Mucosa of descending colon (tissue), 3 donors: ENCODE results near the gene OR5AC2. TPM values are rescaled to one million over a fixed set of nuclear protein-coding genes. Genes with fewer than 3 reads are reported as not detected.

ENCODE experiments used
- ATAC-seq: fragments of 200-7000 bp; cut with Tn5 transposase; one replicate; pipeline ENCODE4 v1.9.1; 2020; ENCODE audit warnings: mild to moderate bottlenecking, moderate library complexity
- DNase-seq, 3 donors: peaks; one replicate each; pipeline ENCODE4 v3.0.0-alpha.2; 2020
- H3K36me3 ChIP-seq: fragments of 200-600 bp; one replicate; pipeline ENCODE4 v1.8.0; 2021; ENCODE audit warnings: low read depth, mild to moderate bottlenecking
- H3K4me1 ChIP-seq: fragments of 200-600 bp; one replicate; pipeline ENCODE4 v1.8.0; 2021; ENCODE audit warnings: low read depth, mild to moderate bottlenecking
- H3K4me3 ChIP-seq: fragments of 200-600 bp; one replicate; pipeline ENCODE4 v1.8.0; 2021; ENCODE audit warnings: mild to moderate bottlenecking
- H3K9me3 ChIP-seq: fragments of 200-600 bp; one replicate; pipeline ENCODE4 v1.8.0; 2021; ENCODE audit warnings: mild to moderate bottlenecking
- CTCF ChIP-seq: fragments of 200-600 bp; IDR thresholded peaks from one replicate; pipeline ENCODE4 v1.8.0; 2022; ENCODE audit warnings: antibody characterized with exemption, mild to moderate bottlenecking
- intact Hi-C, 2 donors: fragments of 100-400 bp; cut with DNase I in 1 of 2; cut with micrococcal nuclease in 1 of 2; formaldehyde crosslinking; loops; one replicate each; pipeline versions ENCODE4 v1.11.0 to v1.11.1; 2022; cut with DNase I, micrococcal nuclease
- total RNA-seq, 3 donors: library from RNA; stranded (reverse); fragmentation: NEBNext Ultra II Directional in 2 of 3; extraction: Animal tissue kit (Norgen Biotek cat#: 25700) in 2 of 3; gene quantifications; one replicate each; pipeline versions ENCODE4 v1.2.1 to v1.2.4, GENCODE V29; 2021 to 2023
- donor health status: DM: no; HTN: no; CAD: no; lungs with moderate emphysema.
- donor health status: DM: no; HTN: no; CAD: no.
- donor health status: DM: no; HTN: yes; CAD: no.

The OR5AC2 gene
- total RNA-seq, 3 donors from 2014 or later, result not detected

DNA sequence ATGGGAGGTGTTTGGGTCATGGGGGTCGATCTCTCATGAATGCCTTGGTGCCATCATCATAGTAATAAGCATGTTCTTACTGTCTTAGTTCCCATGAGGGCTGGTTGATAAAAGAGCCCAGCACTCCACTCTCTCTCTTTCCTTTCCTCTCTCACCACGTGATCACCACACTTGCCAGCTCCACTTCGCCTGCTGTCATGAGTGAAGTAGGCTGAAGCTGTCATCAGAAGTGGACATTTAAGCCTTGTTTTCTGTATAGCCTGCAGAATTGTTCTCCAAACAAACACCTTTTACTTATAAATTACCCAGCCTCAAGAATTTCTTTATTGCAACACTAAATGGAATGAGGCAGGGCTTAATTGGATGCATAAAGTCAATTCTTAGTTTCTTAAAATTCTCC is 49.7 kb downstream of the OR5AC2 start:
- intact Hi-C loops, result no loop called here

More for the DNA sequence above, 49.7 kb downstream of the OR5AC2 start:
- Histone ChIP-seq H3K9me3 (no peaks in the 10 kb centered on the region), H3K36me3 (no peaks in the 10 kb centered on the region), H3K4me1 (no peaks in the 10 kb centered on the region), H3K4me3 (no peak overlapping the region)
- ATAC-seq (no peak), DNase-seq (no peak)
- no peak for TF ChIP-seq CTCF

Other genes with a start within 250 kb of the OR5AC2 start
- gene RIOX2, start 114.7 kb upstream of the OR5AC2 start, total RNA-seq, result 10 to 100 TPM; 13.5 to 20.8 (median 20.7) TPM
- gene GABRR3, start 51.9 kb upstream of the OR5AC2 start, total RNA-seq, result not detected
- not detected for gene OR5H1, start 43.5 kb downstream of the OR5AC2 start, total RNA-seq
- not detected for gene OR5H14, start 60.3 kb downstream of the OR5AC2 start, total RNA-seq
- gene OR5H15, start 79.5 kb downstream of the OR5AC2 start, total RNA-seq, result not detected
- not detected for gene OR5H6, start 177.1 kb downstream of the OR5AC2 start, total RNA-seq
- gene OR5H2, start 195.3 kb downstream of the OR5AC2 start, total RNA-seq, result not detected